ENCODE measurements around the gene BCL2A1.

DNA sequence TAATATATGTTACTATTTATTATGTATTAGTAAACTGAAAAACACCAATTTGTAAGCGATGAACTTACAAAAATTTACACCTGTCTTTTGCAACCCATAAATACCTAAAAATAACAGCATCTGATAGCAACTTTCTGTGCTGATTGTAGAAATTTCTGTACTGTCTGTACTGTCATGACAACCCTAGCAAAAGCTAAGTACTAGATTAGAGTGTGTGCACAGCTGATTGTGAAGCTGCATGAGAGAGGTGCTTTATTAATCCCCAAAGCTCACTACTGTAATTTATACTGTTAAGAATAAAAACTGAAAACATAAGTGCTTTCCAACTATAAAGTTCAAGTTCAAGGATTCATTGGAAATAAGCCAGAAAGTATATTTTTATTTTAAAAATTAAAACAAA lies 815 bp downstream of the BCL2A1 start:
- TF ChIP-seq, protein P1, sequence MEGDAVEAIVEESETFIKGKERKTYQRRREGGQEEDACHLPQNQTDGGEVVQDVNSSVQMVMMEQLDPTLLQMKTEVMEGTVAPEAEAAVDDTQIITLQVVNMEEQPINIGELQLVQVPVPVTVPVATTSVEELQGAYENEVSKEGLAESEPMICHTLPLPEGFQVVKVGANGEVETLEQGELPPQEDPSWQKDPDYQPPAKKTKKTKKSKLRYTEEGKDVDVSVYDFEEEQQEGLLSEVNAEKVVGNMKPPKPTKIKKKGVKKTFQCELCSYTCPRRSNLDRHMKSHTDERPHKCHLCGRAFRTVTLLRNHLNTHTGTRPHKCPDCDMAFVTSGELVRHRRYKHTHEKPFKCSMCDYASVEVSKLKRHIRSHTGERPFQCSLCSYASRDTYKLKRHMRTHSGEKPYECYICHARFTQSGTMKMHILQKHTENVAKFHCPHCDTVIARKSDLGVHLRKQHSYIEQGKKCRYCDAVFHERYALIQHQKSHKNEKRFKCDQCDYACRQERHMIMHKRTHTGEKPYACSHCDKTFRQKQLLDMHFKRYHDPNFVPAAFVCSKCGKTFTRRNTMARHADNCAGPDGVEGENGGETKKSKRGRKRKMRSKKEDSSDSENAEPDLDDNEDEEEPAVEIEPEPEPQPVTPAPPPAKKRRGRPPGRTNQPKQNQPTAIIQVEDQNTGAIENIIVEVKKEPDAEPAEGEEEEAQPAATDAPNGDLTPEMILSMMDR (optimal IDR thresholded peaks at IDR 0.05 in 1 of 3, IDR thresholded peaks at IDR 0.05 in 1 of 3, conservative IDR thresholded peaks at IDR 0.05 in 1 of 3; ENCODE audit: extremely low read depth in 1 of 3, insufficient read depth in 2 of 3, low read length in 3 of 3): no peak
- no peak for TF ChIP-seq EZH2 (IDR thresholded peaks at IDR 0.05; ENCODE audit: low read length)
